Measurements from ENCODE around the gene PEX14. TPM values are rescaled to one million over a fixed set of nuclear protein-coding genes. Genes with fewer than 3 reads are reported as not detected.

PEX14 gene
- total RNA-seq, 1 donor from 2014 or later = 17.9 TPM

DNA sequence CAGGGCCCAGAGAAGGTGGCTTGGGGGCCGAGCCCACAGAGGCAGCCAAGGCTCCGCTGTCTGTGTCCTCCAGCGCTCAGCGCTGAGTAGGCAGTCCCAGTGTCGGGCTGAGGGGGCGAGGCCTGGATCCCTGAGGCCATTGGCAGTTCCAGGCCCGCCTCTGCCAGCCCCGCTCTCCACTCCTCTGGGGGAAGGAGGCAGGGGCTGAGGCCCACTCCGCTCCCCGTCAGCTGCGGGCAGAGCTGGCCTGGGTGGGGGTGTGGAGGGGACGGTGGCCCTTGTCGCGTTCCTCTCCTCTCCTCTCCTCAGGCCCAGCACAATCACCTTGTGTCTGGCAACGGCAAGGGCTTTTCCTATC, 188.9 kb downstream of the PEX14 start:
- peak; percentile 85 for ATAC-seq
- intact Hi-C loops (cut with DNase I) = no loop called here
- DNase-seq (ENCODE audit: low spot score) = no peak

GRCh38 chr1:10664251-10664650, 189.5 kb downstream of the PEX14 start:
- ATAC-seq (peak; percentile 57), DNase-seq (ENCODE audit: low spot score) (no peak)
- intact Hi-C loops (cut with DNase I) = no loop called here

DNA sequence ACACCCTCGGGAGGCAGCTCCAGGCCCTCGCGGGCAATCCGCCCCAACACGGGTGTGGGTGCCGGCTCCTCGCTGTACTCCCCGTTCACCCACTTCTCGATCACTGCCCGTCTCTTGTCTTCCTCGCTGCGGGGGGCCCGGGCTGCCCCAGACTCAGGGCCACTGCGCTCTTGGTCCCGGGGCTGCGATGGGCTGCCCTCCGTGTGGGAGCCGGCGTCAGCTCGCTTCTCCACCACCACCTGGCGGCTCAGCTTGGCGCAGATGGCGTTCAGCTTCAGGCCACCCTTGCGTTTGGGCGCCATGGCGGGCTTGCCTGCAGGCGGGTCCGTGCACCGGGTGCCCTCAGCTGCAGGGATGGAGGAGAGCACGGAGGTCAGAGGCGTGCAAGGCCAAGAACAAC, 190.5 kb downstream of the PEX14 start:
- intact Hi-C loops (cut with DNase I) = no loop called here
- no peak for DNase-seq (ENCODE audit: low spot score)
- ATAC-seq = no peak

DNA sequence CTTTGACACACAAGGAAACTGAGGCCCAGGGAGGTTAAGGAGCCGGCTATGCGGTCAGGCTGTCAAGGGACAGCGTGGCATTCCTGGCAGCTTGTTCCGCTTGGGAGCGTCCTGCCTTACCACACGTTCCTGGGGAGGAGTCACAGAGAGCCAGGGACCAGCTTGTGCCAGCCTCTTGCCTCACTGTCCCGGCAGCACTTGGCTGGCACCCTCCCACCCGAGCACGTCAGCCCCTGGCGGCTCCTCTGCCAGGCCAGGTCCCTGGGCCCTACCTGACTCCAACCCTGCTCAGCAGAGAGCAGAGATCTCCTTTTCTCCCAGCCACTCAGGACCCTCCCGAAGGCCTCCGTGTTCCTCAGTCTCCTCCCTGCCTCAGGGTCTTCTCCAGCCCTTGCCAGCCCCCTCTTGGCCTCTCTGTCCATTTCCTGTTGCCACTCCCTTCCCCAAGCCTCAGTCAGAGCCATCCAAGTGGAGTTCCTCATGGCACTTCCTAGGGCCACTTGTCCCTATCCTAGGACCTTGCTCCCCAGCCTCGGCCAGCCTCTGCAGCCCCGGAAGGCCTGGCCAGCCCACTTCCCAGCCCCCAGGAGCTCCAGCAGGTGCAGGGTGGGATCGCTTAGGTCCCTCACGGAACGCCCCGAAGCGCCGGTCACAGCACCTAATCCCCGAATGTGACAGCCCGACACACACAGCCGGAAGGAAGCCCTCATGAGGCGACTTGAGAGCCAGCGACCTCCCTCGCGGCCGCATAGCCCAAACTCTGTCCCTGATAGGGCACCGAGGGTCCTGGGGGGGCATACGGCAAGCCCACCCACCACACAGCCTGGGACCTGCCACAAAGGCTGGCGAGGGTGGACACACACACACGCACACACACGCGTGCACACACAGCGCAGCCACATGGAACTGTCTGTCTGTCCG, 191.4 kb downstream of the PEX14 start:
- intact Hi-C loops (cut with DNase I) = no loop called here
- ATAC-seq (no peak), DNase-seq (ENCODE audit: low spot score) (no peak)

GRCh38 chr1:10667861-10668761, 193.4 kb downstream of the PEX14 start:
- ATAC-seq = no peak
- intact Hi-C loops (cut with DNase I) = no loop called here
- DNase-seq (ENCODE audit: low spot score) = no peak

DNA sequence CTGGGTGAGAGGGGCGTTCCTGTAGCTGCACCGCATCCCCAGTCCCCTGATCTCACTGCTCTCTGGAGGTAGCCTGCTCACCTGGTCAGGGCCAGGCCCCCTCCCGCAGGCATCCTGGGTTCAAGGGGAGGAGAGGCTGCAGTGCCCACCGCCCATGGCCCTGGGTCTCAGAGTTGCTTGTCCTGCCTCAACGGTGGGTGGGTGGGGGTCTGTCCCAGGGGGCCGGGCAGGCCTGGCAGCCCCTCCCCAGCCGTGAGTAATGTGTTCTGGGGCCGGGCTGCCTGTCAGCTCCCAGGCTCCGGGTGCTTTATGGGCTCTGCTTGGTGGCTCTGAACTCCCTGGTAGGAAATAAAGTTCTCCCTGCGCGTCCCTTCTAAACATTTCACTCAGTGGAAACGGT, 194.8 kb downstream of the PEX14 start:
- no peak for ATAC-seq
- DNase-seq (ENCODE audit: low spot score) = no peak
- intact Hi-C loops (cut with DNase I) = no loop called here

GRCh38 chr1:10670190-10670589, 195.4 kb downstream of the PEX14 start:
- ATAC-seq (no peak), DNase-seq (ENCODE audit: low spot score) (no peak)
- intact Hi-C loops (cut with DNase I) = no loop called here

GRCh38 chr1:10671090-10671489, 196.3 kb downstream of the PEX14 start:
- no peak for ATAC-seq

GRCh38 chr1:10671622-10672342, 197.0 kb downstream of the PEX14 start:
- intact Hi-C loops (cut with DNase I) = no loop called here
- ATAC-seq = no peak
- DNase-seq (ENCODE audit: low spot score) = no peak

More at GRCh38 chr1:10671090-10671489, 196.3 kb downstream of the PEX14 start:
- DNase-seq (ENCODE audit: low spot score) = no peak
- intact Hi-C loops (cut with DNase I) = no loop called here

- ATAC-seq = no peak
- intact Hi-C loops (cut with DNase I) = no loop called here
- DNase-seq (ENCODE audit: low spot score) = no peak
Observed at GRCh38 chr1:10672343-10673050, 197.7 kb downstream of the PEX14 start.

GRCh38 chr1:10673109-10673711, 198.5 kb downstream of the PEX14 start:
- ATAC-seq (no peak), DNase-seq (ENCODE audit: low spot score) (no peak)
- intact Hi-C loops (cut with DNase I) = no loop called here

- DNase-seq (ENCODE audit: low spot score) = no peak
- no peak for ATAC-seq
- intact Hi-C loops (cut with DNase I) = no loop called here
Observed at GRCh38 chr1:10674222-10674621, 199.5 kb downstream of the PEX14 start.

DNA sequence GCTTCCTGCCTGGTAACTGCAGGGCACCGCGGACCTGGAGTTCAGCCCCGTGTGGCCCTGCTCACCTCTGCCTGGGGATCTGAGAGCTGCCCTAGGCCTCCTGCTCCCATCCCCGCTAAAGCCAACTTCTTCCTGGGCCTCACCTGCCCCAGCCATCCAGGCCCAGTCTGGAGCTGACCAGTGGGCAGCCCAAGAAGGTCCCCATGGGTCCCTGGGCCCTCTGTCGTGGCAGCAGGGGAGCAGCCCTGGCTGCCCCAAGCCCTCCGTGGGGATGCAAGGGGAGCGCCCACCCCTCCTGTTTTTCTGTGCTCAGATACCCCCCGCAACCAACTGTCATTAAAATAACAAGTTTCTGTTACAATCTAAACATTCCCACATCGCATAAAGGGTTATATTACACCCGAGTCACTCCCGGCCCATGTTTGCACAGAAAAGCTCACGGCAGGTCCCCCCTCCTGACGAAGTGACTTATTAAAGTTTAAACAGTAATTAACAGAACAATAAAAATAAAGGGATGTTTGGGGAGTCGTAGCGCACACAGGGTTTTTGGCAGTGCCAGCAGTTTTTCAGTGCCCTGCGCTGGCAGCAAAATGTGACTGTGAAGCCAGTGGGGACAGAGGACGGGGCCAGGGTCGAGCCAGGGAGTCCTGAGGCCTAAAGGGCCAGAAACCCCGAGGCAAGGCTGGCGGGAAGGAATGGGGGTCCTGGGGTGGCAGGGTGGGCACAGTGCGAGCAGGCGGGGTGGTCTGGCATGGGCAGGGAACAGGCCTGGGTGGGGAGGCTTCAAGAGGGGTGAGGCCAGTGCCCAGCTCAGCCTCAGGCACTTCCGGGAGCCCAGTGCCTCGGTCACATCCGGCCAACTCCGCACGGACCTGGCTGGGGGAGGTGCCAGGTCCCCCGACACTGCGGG, 200.2 kb downstream of the PEX14 start:
- DNase-seq (ENCODE audit: low spot score) (no peak), ATAC-seq (no peak)
- intact Hi-C loops (cut with DNase I) = no loop called here

- intact Hi-C loops (cut with DNase I) = no loop called here
- no peak for ATAC-seq
Observed at GRCh38 chr1:10675813-10676212, 201.1 kb downstream of the PEX14 start.

DNA sequence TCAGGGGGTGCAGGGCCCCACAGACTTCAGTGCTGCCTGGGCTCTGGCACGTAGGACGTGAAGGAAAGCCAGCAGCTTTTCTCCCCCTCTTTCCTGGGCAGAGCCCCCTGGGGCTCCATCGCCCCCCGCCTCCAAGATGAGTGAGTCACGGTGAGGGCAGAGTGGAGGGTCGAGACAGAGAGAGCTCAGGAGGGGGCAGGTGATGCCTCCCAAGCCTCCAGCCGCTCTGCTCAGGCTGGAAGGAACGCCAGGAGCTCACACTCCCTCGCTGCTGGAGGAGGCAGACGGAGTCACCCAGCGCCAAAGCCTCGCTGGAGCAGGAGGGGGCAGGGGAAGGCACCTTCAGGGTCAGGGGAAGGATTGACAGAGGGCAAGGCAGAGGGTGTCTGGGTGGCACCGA, 202.2 kb downstream of the PEX14 start:
- DNase-seq (ENCODE audit: low spot score) (no peak), ATAC-seq (no peak)
- intact Hi-C loops (cut with DNase I) = no loop called here

More at GRCh38 chr1:10675813-10676212, 201.1 kb downstream of the PEX14 start:
- no peak for DNase-seq (ENCODE audit: low spot score)

- intact Hi-C loops (cut with DNase I) = no loop called here
- no peak for DNase-seq (ENCODE audit: low spot score)
- ATAC-seq = no peak
Observed at GRCh38 chr1:10677491-10678391, 203.0 kb downstream of the PEX14 start.
